B cell (primary cell): ENCODE measurements around the gene PTPRM. TPM values are rescaled to one million over a fixed set of nuclear protein-coding genes. Genes with fewer than 3 reads are reported as not detected.

ENCODE experiments used
- ATAC-seq: fragments of 200-7000 bp; cut with Tn5 transposase; one replicate; pipeline ENCODE4 v1.10.0; 2021; ENCODE audit warnings: low read depth, mild to moderate bottlenecking, moderate number of reproducible peaks, moderate library complexity
- CTCF ChIA-PET: fragments of 350-600 bp; sonication (Branson Sonifier 250); formaldehyde crosslinking; loops from one replicate; lab custom pipeline; 2021; ENCODE audit warnings: antibody characterized with exemption, inconsistent platforms; lab: Charles Lee
- POLR2A ChIA-PET: fragments of 350-600 bp; sonication (Branson Sonifier 250); formaldehyde crosslinking; loops from one replicate; lab custom pipeline; 2021; ENCODE audit warnings: antibody characterized with exemption; lab: Charles Lee
- DNase-seq: peaks from one replicate; pipeline ENCODE4 v3.0.0; 2013
- H2AFZ ChIP-seq: 2 replicates; pipeline ENCODE4 v1.6.1; 2012; ENCODE audit warnings: mild to moderate bottlenecking, low read depth, low read length; ENCODE audit not compliant: insufficient read depth, poor library complexity, severe bottlenecking
- H3K27ac ChIP-seq, 2 donors: 1 replicate in 1 of 2; 2 replicates in 1 of 2; pipeline ENCODE4 v1.5.1; 2012 to 2013; ENCODE audit warnings: low read length in 2 of 2, mild to moderate bottlenecking in 2 of 2, moderate library complexity in 1 of 2
- H3K27me3 ChIP-seq, 4 experiments: fragments of 200-600 bp in 1 of 4; sonication (generic) in 1 of 4; replicated peaks in 1 of 4; 1 replicate in 2 of 4; 2 replicates in 2 of 4; pipeline versions ENCODE4 v1.6.1 to v1.7.0; 2013 to 2016; ENCODE audit warnings: low read length in 3 of 4, mild to moderate bottlenecking in 2 of 4, mixed read lengths in 1 of 4, moderate library complexity in 1 of 4; ENCODE audit not compliant: insufficient read depth in 4 of 4, control insufficient read depth in 3 of 4; ENCODE audit errors: control extremely low read depth in 1 of 4
- H3K36me3 ChIP-seq, 2 experiments: replicated peaks in 1 of 2; 1 replicate in 1 of 2; 2 replicates in 1 of 2; pipeline versions ENCODE4 v1.6.1 to v1.7.1; 2013; ENCODE audit warnings: low read length in 1 of 2; ENCODE audit not compliant: insufficient read depth in 2 of 2, control insufficient read depth in 1 of 2; ENCODE audit errors: control extremely low read depth in 1 of 2, extremely low read depth in 1 of 2
- H3K4me1 ChIP-seq, 2 donors: fragments of 200-600 bp in 1 of 2; sonication (generic) in 1 of 2; 1 replicate in 1 of 2; 2 replicates in 1 of 2; pipeline versions ENCODE4 v1.5.1 to v1.6.1; 2013 to 2017; ENCODE audit warnings: low read length in 2 of 2; ENCODE audit not compliant: control insufficient read depth in 2 of 2, insufficient read depth in 2 of 2
- H3K4me2 ChIP-seq: replicated peaks from 2 replicates; pipeline ENCODE3; 2012; ENCODE audit warnings: mild to moderate bottlenecking, low read depth, low read length; ENCODE audit not compliant: poor library complexity, severe bottlenecking
- H3K4me3 ChIP-seq, 5 experiments: fragments of 200-600 bp in 1 of 5; sonication (generic) in 1 of 5; 1 replicate in 3 of 5; 2 replicates in 2 of 5; pipeline versions ENCODE4 v1.5.1 to v1.7.0; 2011 to 2016; ENCODE audit warnings: low read length in 4 of 5, mild to moderate bottlenecking in 4 of 5, low read depth in 2 of 5, control low read depth in 1 of 5, moderate library complexity in 1 of 5; ENCODE audit not compliant: insufficient read depth in 1 of 5; ENCODE audit errors: control extremely low read depth in 1 of 5, extremely low read depth in 1 of 5
- H3K79me2 ChIP-seq: fragments of 200-600 bp; sonication (generic); one replicate; pipeline ENCODE4 v1.6.0; 2016; ENCODE audit warnings: low read length; ENCODE audit not compliant: control insufficient read depth, insufficient read depth
- H3K9ac ChIP-seq: fragments of 200-600 bp; sonication (generic); 2 replicates; pipeline ENCODE4 v1.6.1; 2017; ENCODE audit warnings: mild to moderate bottlenecking, low read length, moderate library complexity
- H3K9me3 ChIP-seq, 3 donors: one replicate each; pipeline versions ENCODE4 v1.6.1 to v1.7.1; 2013; ENCODE audit warnings: low read length in 2 of 3; ENCODE audit not compliant: control insufficient read depth in 2 of 3, insufficient read depth in 1 of 3; ENCODE audit errors: control extremely low read depth in 1 of 3
- H4K20me1 ChIP-seq: 2 replicates; pipeline ENCODE4 v1.6.0; 2012; ENCODE audit warnings: mild to moderate bottlenecking, low read length; ENCODE audit not compliant: insufficient read depth, control insufficient read depth, poor library complexity, severe bottlenecking
- H3K27ac Mint-ChIP-seq: one replicate; pipeline ENCODE4 v1.8.0; 2021; ENCODE audit warnings: mixed read lengths
- H3K27me3 Mint-ChIP-seq: one replicate; pipeline ENCODE4 v1.8.0; 2021; ENCODE audit warnings: mixed read lengths
- H3K4me1 Mint-ChIP-seq: one replicate; pipeline ENCODE4 v1.8.0; 2021; ENCODE audit warnings: mixed read lengths
- H3K4me3 Mint-ChIP-seq: one replicate; pipeline ENCODE4 v1.8.0; 2021; ENCODE audit warnings: mixed read lengths
- H3K9me3 Mint-ChIP-seq: one replicate; pipeline ENCODE4 v1.8.0; 2022; ENCODE audit warnings: mixed read lengths; ENCODE audit not compliant: insufficient read depth
- EZH2 ChIP-seq: IDR thresholded peaks from 2 replicates; pipeline ENCODE4 v1.6.1; 2012; ENCODE audit warnings: borderline replicate concordance, low read depth, mild to moderate bottlenecking, moderate library complexity, low read length; ENCODE audit not compliant: insufficient read depth, poor library complexity, severe bottlenecking
- WGBS: methylation state at CpG from one replicate; pipeline ENCODE4 v1.1.5; 2013; ENCODE audit warnings: missing lambda C conversion rate; ENCODE audit not compliant: insufficient coverage; 5-methylcytosine and 5-hydroxymethylcytosine counted together
- intact Hi-C: fragments of 100-400 bp; cut with micrococcal nuclease; formaldehyde crosslinking; loops from one replicate; pipeline ENCODE4 v1.10.0; 2022
- polyA plus RNA-seq: library from polyadenylated mRNA; depleted of rRNA; stranded (reverse); fragments of >200 nt; gene quantifications from 2 replicates; pipeline ENCODE4 v1.2.3, GENCODE V29; 2012
- total RNA-seq, 2 donors: library from RNA; stranded (reverse); fragments of 120-200 nt in 1 of 2; gene quantifications; 1 replicate in 1 of 2; 2 replicates in 1 of 2; pipeline versions ENCODE4 v1.2.3 to v1.2.4, GENCODE V29; 2013 to 2022
- TF ChIP-seq, protein P1 (sequence below): fragments of 200-600 bp; IDR thresholded peaks from one replicate; pipeline ENCODE4 v1.8.0; 2022; ENCODE audit warnings: antibody characterized with exemption, mild to moderate bottlenecking

Gene PTPRM
- total and polyA plus RNA-seq, 2 donors (not counting 1 experiment from before 2014, with no cell fraction given): 0.20 to 0.89 TPM

DNA sequence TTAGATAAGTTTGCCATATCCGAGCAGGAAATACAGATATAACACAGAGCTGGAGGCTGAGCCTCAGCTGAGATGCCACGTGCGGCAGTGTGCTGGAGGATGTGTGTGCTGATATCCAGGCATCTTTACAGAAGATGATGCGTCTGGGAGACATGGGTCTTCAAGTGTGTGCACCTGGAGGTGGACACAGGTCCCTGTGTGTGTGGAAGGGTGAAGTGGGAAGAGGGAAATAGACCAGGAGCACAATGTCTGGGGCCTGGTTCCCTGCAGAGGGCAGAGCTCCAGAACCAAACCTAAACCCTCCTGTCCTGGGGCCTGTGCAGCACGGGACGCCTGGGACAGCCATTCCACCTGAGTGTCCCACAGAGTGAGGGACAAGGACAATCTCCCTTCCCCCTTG lies 861.8 kb downstream of the PTPRM start:
- CTCF ChIA-PET: no interaction called here
- no peak for DNase-seq
- POLR2A ChIA-PET: no interaction called here
- H3K27me3 Mint-ChIP-seq: peaks cover 3% of the 10 kb centered on the region
- no peaks in the 10 kb centered on the region for H3K79me2 ChIP-seq
- ATAC-seq: no peak
- no peak overlapping the region for H3K4me3 Mint-ChIP-seq
- no peak overlapping the region for H3K4me3 ChIP-seq
- H2AFZ ChIP-seq: no peak overlapping the region
- H3K9me3 Mint-ChIP-seq: peaks cover 3% of the 10 kb centered on the region
- WGBS: 93% methylated on average over 6 of the region's 6 CpGs
- no peaks in the 10 kb centered on the region for H3K27me3 ChIP-seq
- no peak overlapping the region for H3K9ac ChIP-seq
- no peak overlapping the region for H3K27ac Mint-ChIP-seq
- no peak for TF ChIP-seq EZH2
- TF ChIP-seq, protein P1, sequence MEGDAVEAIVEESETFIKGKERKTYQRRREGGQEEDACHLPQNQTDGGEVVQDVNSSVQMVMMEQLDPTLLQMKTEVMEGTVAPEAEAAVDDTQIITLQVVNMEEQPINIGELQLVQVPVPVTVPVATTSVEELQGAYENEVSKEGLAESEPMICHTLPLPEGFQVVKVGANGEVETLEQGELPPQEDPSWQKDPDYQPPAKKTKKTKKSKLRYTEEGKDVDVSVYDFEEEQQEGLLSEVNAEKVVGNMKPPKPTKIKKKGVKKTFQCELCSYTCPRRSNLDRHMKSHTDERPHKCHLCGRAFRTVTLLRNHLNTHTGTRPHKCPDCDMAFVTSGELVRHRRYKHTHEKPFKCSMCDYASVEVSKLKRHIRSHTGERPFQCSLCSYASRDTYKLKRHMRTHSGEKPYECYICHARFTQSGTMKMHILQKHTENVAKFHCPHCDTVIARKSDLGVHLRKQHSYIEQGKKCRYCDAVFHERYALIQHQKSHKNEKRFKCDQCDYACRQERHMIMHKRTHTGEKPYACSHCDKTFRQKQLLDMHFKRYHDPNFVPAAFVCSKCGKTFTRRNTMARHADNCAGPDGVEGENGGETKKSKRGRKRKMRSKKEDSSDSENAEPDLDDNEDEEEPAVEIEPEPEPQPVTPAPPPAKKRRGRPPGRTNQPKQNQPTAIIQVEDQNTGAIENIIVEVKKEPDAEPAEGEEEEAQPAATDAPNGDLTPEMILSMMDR: no peak
- H4K20me1 ChIP-seq: no peaks in the 10 kb centered on the region
- intact Hi-C loops: no loop called here
- no peaks in the 10 kb centered on the region for H3K4me1 ChIP-seq
- peaks cover 0 to 4% (median 0%) of the 10 kb centered on the region in 3 donors for H3K9me3 ChIP-seq
- H3K4me1 Mint-ChIP-seq: no peaks in the 10 kb centered on the region
- H3K27ac ChIP-seq: no peak overlapping the region
- no peak overlapping the region for H3K4me2 ChIP-seq
- no peaks in the 10 kb centered on the region for H3K36me3 ChIP-seq

DNA sequence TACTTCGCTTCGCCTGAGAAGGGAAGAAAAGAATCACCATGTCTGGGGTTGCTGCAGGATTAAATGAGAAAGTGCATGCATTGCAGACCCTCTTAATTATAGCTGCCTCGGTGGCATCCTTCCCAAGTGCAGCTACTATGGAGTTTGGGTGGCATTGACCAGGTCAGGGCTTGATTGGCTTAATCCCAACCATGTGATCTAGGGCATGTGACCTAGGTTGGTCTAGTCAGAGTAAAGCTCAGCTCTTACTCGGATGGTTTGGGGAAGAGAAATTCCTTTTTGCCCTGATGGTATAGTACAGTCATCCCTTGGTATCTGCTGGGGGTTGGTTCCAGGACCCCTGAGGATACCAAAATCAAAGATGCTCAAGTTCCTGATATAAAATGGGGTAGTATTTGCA lies 863.9 kb downstream of the PTPRM start:
- no peaks in the 10 kb centered on the region for H4K20me1 ChIP-seq
- ChIA-PET CTCF (no interaction called here), POLR2A (no interaction called here)
- H3K4me1 ChIP-seq: no peaks in the 10 kb centered on the region
- no peak overlapping the region for H2AFZ ChIP-seq
- H3K27ac ChIP-seq: no peak overlapping the region
- H3K4me1 Mint-ChIP-seq: no peaks in the 10 kb centered on the region
- H3K27me3 Mint-ChIP-seq: peaks cover 3% of the 10 kb centered on the region
- intact Hi-C loops: no loop called here
- H3K4me3 ChIP-seq: no peak overlapping the region
- no peaks in the 10 kb centered on the region for H3K36me3 ChIP-seq
- 86% methylated on average over 1 of the region's 4 CpGs for WGBS
- no peak overlapping the region for H3K4me3 Mint-ChIP-seq
- H3K9me3 Mint-ChIP-seq: peaks cover 3% of the 10 kb centered on the region
- no peak overlapping the region for H3K9ac ChIP-seq
- H3K27me3 ChIP-seq: no peaks in the 10 kb centered on the region
- H3K27ac Mint-ChIP-seq: no peak overlapping the region
- no peaks in the 10 kb centered on the region for H3K79me2 ChIP-seq
- TF ChIP-seq, protein P1: no peak
- no peak for TF ChIP-seq EZH2
- ATAC-seq: no peak
- peaks cover 0 to 4% (median 0%) of the 10 kb centered on the region in 3 donors for H3K9me3 ChIP-seq
- H3K4me2 ChIP-seq: no peak overlapping the region
- DNase-seq: no peak
